Natural killer cell (primary cell): ENCODE results near the gene CD99L2. TPM values are rescaled to one million over a fixed set of nuclear protein-coding genes. Genes with fewer than 3 reads are reported as not detected.

ENCODE experiments used
- ATAC-seq, 3 donors: fragments of 150-1000 bp in 2 of 3; fragments of 200-7000 bp in 1 of 3; cut with Tn5 transposase; 1 replicate in 1 of 3; 2 replicates in 2 of 3; pipeline ENCODE4 v1.10.0; 2021; ENCODE audit warnings: mild to moderate bottlenecking in 2 of 3, moderate library complexity in 2 of 3
- DNase-seq, 2 donors: peaks; one replicate each; pipeline versions ENCODE4 v3.0.0 to v3.0.0-alpha.2; 2013 to 2021; ENCODE audit warnings: mixed read lengths in 1 of 2
- H3K27ac ChIP-seq: one replicate; pipeline ENCODE4 v1.5.1; 2013; ENCODE audit warnings: mild to moderate bottlenecking, low read length
- H3K27me3 ChIP-seq: one replicate; pipeline ENCODE4 v1.6.1; 2013; ENCODE audit warnings: low read length; ENCODE audit not compliant: control insufficient read depth, insufficient read depth
- H3K36me3 ChIP-seq: one replicate; pipeline ENCODE4 v1.6.1; 2013; ENCODE audit warnings: low read length; ENCODE audit not compliant: control insufficient read depth, insufficient read depth
- H3K4me1 ChIP-seq: one replicate; pipeline ENCODE4 v1.6.1; 2013; ENCODE audit warnings: low read length; ENCODE audit not compliant: control insufficient read depth, insufficient read depth
- H3K4me3 ChIP-seq: one replicate; pipeline ENCODE4 v1.5.1; 2013; ENCODE audit warnings: low read length
- H3K9me3 ChIP-seq: one replicate; pipeline ENCODE4 v1.6.1; 2013; ENCODE audit warnings: low read length; ENCODE audit not compliant: control insufficient read depth, insufficient read depth
- H3K27ac Mint-ChIP-seq, 2 donors: one replicate each; pipeline ENCODE4 v1.8.0; 2022; ENCODE audit warnings: mild to moderate bottlenecking in 2 of 2, mixed read lengths in 2 of 2, moderate library complexity in 1 of 2
- H3K27me3 Mint-ChIP-seq, 2 donors: one replicate each; pipeline ENCODE4 v1.8.0; 2022; ENCODE audit warnings: low read depth in 2 of 2, mixed read lengths in 2 of 2
- H3K36me3 Mint-ChIP-seq: one replicate; pipeline ENCODE4 v1.8.0; 2022; ENCODE audit warnings: mixed read lengths
- H3K4me1 Mint-ChIP-seq, 2 donors: one replicate each; pipeline ENCODE4 v1.8.0; 2022; ENCODE audit warnings: mixed read lengths in 2 of 2
- H3K4me3 Mint-ChIP-seq: one replicate; pipeline ENCODE4 v1.8.0; 2022; ENCODE audit warnings: mild to moderate bottlenecking, moderate library complexity, mixed read lengths
- H3K9me3 Mint-ChIP-seq, 2 donors: one replicate each; pipeline ENCODE4 v1.8.0; 2022; ENCODE audit warnings: mixed read lengths in 2 of 2
- CTCF ChIP-seq: fragments of 200-600 bp; IDR thresholded peaks from one replicate; pipeline ENCODE4 v1.8.0; 2022; ENCODE audit warnings: antibody characterized with exemption
- WGBS: methylation state at CpG from one replicate; pipeline ENCODE4 v1.1.7; 2013; ENCODE audit warnings: missing lambda C conversion rate; ENCODE audit not compliant: insufficient coverage; 5-methylcytosine and 5-hydroxymethylcytosine counted together
- intact Hi-C: fragments of 100-400 bp; cut with micrococcal nuclease; formaldehyde crosslinking; loops from one replicate; pipeline ENCODE4 v1.14.2; 2022
- total RNA-seq, 4 donors: library from RNA; stranded (reverse); fragments of 120-200 nt in 1 of 4; gene quantifications; one replicate each; pipeline versions ENCODE4 v1.2.3 to v1.2.4, GENCODE V29; 2013 to 2022

CD99L2 gene
- total RNA-seq, 3 donors from 2014 or later (not counting 1 experiment from before 2014, with no cell fraction given) = 13.1 to 18.0 (median 15.7) TPM

GRCh38 chrX:150768580-150769190 lies 129.8 kb downstream of the CD99L2 start:
- intact Hi-C loops = no loop called here
- H3K36me3 Mint-ChIP-seq = no peaks in the 10 kb centered on the region
- 95% methylated on average over 19 of the region's 19 CpGs for WGBS

GRCh38 chrX:150768132-150768485 lies 130.4 kb downstream of the CD99L2 start:
- no peak overlapping the region for H3K4me3 Mint-ChIP-seq
- H3K27ac Mint-ChIP-seq = no peak overlapping the region
- ATAC-seq = no peak
- 87% methylated on average over 10 of the region's 10 CpGs for WGBS
- Histone ChIP-seq H3K4me3 (no peak overlapping the region), H3K36me3 (peaks cover 4% of the 10 kb centered on the region), H3K27ac (no peak overlapping the region), H3K27me3 (no peaks in the 10 kb centered on the region), H3K4me1 (peaks cover 4% of the 10 kb centered on the region), H3K9me3 (no peaks in the 10 kb centered on the region)
- no peak for DNase-seq
- peaks cover 0 to 7% of the 10 kb centered on the region in 2 donors for H3K4me1 Mint-ChIP-seq
- no peaks in the 10 kb centered on the region for H3K36me3 Mint-ChIP-seq
- intact Hi-C loops = no loop called here
- H3K9me3 Mint-ChIP-seq = no peaks in the 10 kb centered on the region
- no peaks in the 10 kb centered on the region for H3K27me3 Mint-ChIP-seq
- TF ChIP-seq CTCF = no peak

More at GRCh38 chrX:150768580-150769190, 129.8 kb downstream of the CD99L2 start:
- peaks cover 0 to 7% of the 10 kb centered on the region in 2 donors for H3K4me1 Mint-ChIP-seq
- H3K4me1 ChIP-seq = peaks cover 4% of the 10 kb centered on the region
- no peaks in the 10 kb centered on the region for H3K27me3 ChIP-seq
- DNase-seq (no peak), ATAC-seq (no peak)
- no peaks in the 10 kb centered on the region for H3K27me3 Mint-ChIP-seq
- H3K4me3 ChIP-seq = no peak overlapping the region
- H3K36me3 ChIP-seq = no peaks in the 10 kb centered on the region
- no peak overlapping the region for H3K4me3 Mint-ChIP-seq
- H3K27ac ChIP-seq = no peak overlapping the region
- TF ChIP-seq CTCF = no peak
- no peak overlapping the region for H3K27ac Mint-ChIP-seq
- H3K9me3 ChIP-seq = no peaks in the 10 kb centered on the region
- H3K9me3 Mint-ChIP-seq = no peaks in the 10 kb centered on the region

GRCh38 chrX:150767475-150768131 lies 130.9 kb downstream of the CD99L2 start:
- Mint-ChIP-seq H3K4me1 (peaks cover 0 to 7% of the 10 kb centered on the region in 2 donors), H3K4me3 (no peak overlapping the region), H3K27ac (no peak overlapping the region), H3K9me3 (no peaks in the 10 kb centered on the region), H3K27me3 (no peaks in the 10 kb centered on the region), H3K36me3 (no peaks in the 10 kb centered on the region)
- intact Hi-C loops = no loop called here
- Histone ChIP-seq H3K9me3 (no peaks in the 10 kb centered on the region), H3K4me1 (peaks cover 4% of the 10 kb centered on the region), H3K27ac (no peak overlapping the region), H3K27me3 (no peaks in the 10 kb centered on the region), H3K36me3 (peaks cover 4% of the 10 kb centered on the region), H3K4me3 (no peak overlapping the region)
- no peak for TF ChIP-seq CTCF
- ATAC-seq (no peak), DNase-seq (no peak)
- WGBS = 64% methylated on average over 17 of the region's 17 CpGs
